ENCODE data around the gene ABR. TPM values are rescaled to one million over a fixed set of nuclear protein-coding genes. Genes with fewer than 3 reads are reported as not detected.

ABR gene
- total and polyA plus RNA-seq, 4 donors, result 2.7 to 12.9 (median 6.8) TPM

- H3K4me3 ChIP-seq (ENCODE audit: low read depth in 1 of 3, low read length in 3 of 3), result no peak overlapping the region
- H3K9me3 ChIP-seq (ENCODE audit: control insufficient read depth in 4 of 4, low read length in 3 of 4), result no peaks in the 10 kb centered on the region
- no peak for DNase-seq (ENCODE audit: low spot score)
- no peak overlapping the region for H3K9ac ChIP-seq (ENCODE audit: low read depth in 1 of 2, low read length in 2 of 2)
- peaks cover 0 to 7% (median 6%) of the 10 kb centered on the region in 4 donors for H3K4me1 ChIP-seq (ENCODE audit: control insufficient read depth in 4 of 4, insufficient read depth in 4 of 4, low read length in 3 of 4)
- H3K27me3 ChIP-seq (ENCODE audit: control insufficient read depth in 4 of 4, insufficient read depth in 4 of 4, low read length in 3 of 4), result peaks cover 2 to 7% (median 4%) of the 10 kb centered on the region in 4 donors
- no peak overlapping the region for H3K27ac ChIP-seq (ENCODE audit: low read depth in 1 of 2, low read length in 2 of 2)
- TF ChIP-seq RXRA (IDR thresholded peaks at IDR 0.05), result no peak
- TF ChIP-seq FOXA1 (IDR thresholded peaks at IDR 0.05), result no peak
- no peaks in the 10 kb centered on the region for H3K36me3 ChIP-seq (ENCODE audit: control insufficient read depth in 4 of 4, insufficient read depth in 3 of 4, low read depth in 1 of 4, low read length in 3 of 4)
- 91% methylated on average over 7 of the region's 7 CpGs for WGBS
These were observed 44.5 kb upstream of the ABR start for GRCh38 chr17:1224330-1224729.

DNA sequence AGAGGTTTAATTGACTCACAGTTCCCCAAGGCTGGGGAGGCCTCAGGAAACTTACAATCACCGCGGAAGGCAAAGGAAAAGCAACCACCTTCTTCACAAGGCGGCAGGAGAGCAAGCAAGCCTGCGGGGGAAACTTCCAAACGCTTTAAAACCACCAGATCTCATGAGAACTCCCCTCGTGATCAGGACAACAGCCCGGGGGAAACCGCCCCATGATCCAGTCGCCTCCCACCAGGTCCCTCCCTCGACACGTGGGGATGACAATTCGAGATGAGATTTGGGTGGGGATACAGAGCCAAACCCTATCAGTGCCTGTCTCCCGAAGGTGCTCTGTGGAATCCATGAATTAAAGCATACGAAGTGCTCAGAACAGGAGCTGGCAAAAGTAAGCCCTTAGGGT, 43.9 kb upstream of the ABR start:
- H3K36me3 ChIP-seq (ENCODE audit: control insufficient read depth in 4 of 4, insufficient read depth in 3 of 4, low read depth in 1 of 4, low read length in 3 of 4), result no peaks in the 10 kb centered on the region
- TF ChIP-seq YY1 (IDR thresholded peaks at IDR 0.05) (no peak), EGR1 (IDR thresholded peaks at IDR 0.05; ENCODE audit: low read depth in 2 of 2) (no peak), TAF1 (conservative IDR thresholded peaks at IDR 0.05) (no peak), FOXA2 (IDR thresholded peaks at IDR 0.05) (no peak), HNF4A (conservative IDR thresholded peaks at IDR 0.05) (no peak), RAD21 (IDR thresholded peaks at IDR 0.05) (no peak), GABPA (IDR thresholded peaks at IDR 0.05 in 1 of 2, conservative IDR thresholded peaks at IDR 0.05 in 1 of 2) (no peak), ZBTB33 (IDR thresholded peaks at IDR 0.05) (no peak)
- peaks cover 0 to 4% (median under 1%) of the 10 kb centered on the region in 4 donors for H3K4me1 ChIP-seq (ENCODE audit: control insufficient read depth in 4 of 4, insufficient read depth in 4 of 4, low read length in 3 of 4)
- H3K9ac ChIP-seq (ENCODE audit: low read depth in 1 of 2, low read length in 2 of 2), result no peak overlapping the region
- no peaks in the 10 kb centered on the region for H3K9me3 ChIP-seq (ENCODE audit: control insufficient read depth in 4 of 4, low read length in 3 of 4)
- H3K27me3 ChIP-seq (ENCODE audit: control insufficient read depth in 4 of 4, insufficient read depth in 4 of 4, low read length in 3 of 4), result peaks cover 0 to 7% (median 3%) of the 10 kb centered on the region in 4 donors
- H3K4me3 ChIP-seq (ENCODE audit: low read depth in 1 of 3, low read length in 3 of 3), result no peak overlapping the region
- DNase-seq (ENCODE audit: low spot score), result no peak
- 86% methylated on average over 14 of the region's 14 CpGs for WGBS
- H3K27ac ChIP-seq (ENCODE audit: low read depth in 1 of 2, low read length in 2 of 2), result no peak overlapping the region

DNA sequence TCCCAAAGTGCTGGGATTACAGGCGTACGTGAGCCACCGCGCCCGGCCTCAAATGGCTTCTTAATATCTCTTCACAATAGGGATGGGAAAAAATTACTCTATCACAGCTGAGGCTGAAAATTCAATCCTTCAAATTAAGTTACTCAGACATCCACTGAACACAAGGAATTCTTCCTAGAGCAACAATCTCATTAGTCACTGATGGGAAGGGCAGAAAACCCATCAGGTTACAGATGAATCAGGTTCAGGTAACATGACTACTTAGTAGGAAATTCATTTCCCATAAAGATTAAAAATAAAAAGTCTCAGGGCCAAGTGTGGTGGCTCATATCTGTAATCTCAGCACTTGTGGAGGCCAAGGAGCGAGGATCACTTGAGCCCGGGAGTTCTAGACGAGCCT, 42.5 kb upstream of the ABR start:
- Histone ChIP-seq H3K9me3 (ENCODE audit: control insufficient read depth in 4 of 4, low read length in 3 of 4) (no peaks in the 10 kb centered on the region), H3K27ac (ENCODE audit: low read depth in 1 of 2, low read length in 2 of 2) (no peak overlapping the region), H3K4me3 (ENCODE audit: low read depth in 1 of 3, low read length in 3 of 3) (no peak overlapping the region), H3K4me1 (ENCODE audit: control insufficient read depth in 4 of 4, insufficient read depth in 4 of 4, low read length in 3 of 4) (no peaks in the 10 kb centered on the region), H3K36me3 (ENCODE audit: control insufficient read depth in 4 of 4, insufficient read depth in 3 of 4, low read depth in 1 of 4, low read length in 3 of 4) (no peaks in the 10 kb centered on the region), H3K27me3 (ENCODE audit: control insufficient read depth in 4 of 4, insufficient read depth in 4 of 4, low read length in 3 of 4) (peaks cover 0 to 4% (median 1%) of the 10 kb centered on the region in 4 donors), H3K9ac (ENCODE audit: low read depth in 1 of 2, low read length in 2 of 2) (no peak overlapping the region)
- TF ChIP-seq FOXA2 (IDR thresholded peaks at IDR 0.05) (no peak), RXRA (IDR thresholded peaks at IDR 0.05) (no peak), RAD21 (IDR thresholded peaks at IDR 0.05) (no peak), TAF1 (conservative IDR thresholded peaks at IDR 0.05) (no peak), ZBTB33 (IDR thresholded peaks at IDR 0.05) (no peak), SP1 (IDR thresholded peaks at IDR 0.05) (no peak), GABPA (IDR thresholded peaks at IDR 0.05 in 1 of 2, conservative IDR thresholded peaks at IDR 0.05 in 1 of 2) (no peak), EGR1 (IDR thresholded peaks at IDR 0.05; ENCODE audit: low read depth in 2 of 2) (no peak), MAX (IDR thresholded peaks at IDR 0.05) (no peak)
- TF ChIP-seq, protein P1, sequence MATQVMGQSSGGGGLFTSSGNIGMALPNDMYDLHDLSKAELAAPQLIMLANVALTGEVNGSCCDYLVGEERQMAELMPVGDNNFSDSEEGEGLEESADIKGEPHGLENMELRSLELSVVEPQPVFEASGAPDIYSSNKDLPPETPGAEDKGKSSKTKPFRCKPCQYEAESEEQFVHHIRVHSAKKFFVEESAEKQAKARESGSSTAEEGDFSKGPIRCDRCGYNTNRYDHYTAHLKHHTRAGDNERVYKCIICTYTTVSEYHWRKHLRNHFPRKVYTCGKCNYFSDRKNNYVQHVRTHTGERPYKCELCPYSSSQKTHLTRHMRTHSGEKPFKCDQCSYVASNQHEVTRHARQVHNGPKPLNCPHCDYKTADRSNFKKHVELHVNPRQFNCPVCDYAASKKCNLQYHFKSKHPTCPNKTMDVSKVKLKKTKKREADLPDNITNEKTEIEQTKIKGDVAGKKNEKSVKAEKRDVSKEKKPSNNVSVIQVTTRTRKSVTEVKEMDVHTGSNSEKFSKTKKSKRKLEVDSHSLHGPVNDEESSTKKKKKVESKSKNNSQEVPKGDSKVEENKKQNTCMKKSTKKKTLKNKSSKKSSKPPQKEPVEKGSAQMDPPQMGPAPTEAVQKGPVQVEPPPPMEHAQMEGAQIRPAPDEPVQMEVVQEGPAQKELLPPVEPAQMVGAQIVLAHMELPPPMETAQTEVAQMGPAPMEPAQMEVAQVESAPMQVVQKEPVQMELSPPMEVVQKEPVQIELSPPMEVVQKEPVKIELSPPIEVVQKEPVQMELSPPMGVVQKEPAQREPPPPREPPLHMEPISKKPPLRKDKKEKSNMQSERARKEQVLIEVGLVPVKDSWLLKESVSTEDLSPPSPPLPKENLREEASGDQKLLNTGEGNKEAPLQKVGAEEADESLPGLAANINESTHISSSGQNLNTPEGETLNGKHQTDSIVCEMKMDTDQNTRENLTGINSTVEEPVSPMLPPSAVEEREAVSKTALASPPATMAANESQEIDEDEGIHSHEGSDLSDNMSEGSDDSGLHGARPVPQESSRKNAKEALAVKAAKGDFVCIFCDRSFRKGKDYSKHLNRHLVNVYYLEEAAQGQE (IDR thresholded peaks at IDR 0.05), result no peak
- TF ChIP-seq, protein P2, sequence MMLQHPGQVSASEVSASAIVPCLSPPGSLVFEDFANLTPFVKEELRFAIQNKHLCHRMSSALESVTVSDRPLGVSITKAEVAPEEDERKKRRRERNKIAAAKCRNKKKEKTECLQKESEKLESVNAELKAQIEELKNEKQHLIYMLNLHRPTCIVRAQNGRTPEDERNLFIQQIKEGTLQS (IDR thresholded peaks at IDR 0.05), result no peak
- WGBS, result 92% methylated on average over 8 of the region's 8 CpGs
- no peak for DNase-seq (ENCODE audit: low spot score)

All from liver (tissue), 9 donors.